Left ventricle myocardium superior (tissue), 1 donor: ENCODE results near the gene NXNL1. TPM values are rescaled to one million over a fixed set of nuclear protein-coding genes. Genes with fewer than 3 reads are reported as not detected.

Experiments used
- ATAC-seq: fragments of 200-7000 bp; cut with Tn5 transposase; one replicate; pipeline ENCODE4 v1.9.1; 2020; ENCODE audit warnings: mild to moderate bottlenecking, moderate library complexity
- DNase-seq: peaks from one replicate; pipeline ENCODE4 v3.0.0-alpha.2; 2020
- intact Hi-C: fragments of 100-400 bp; cut with micrococcal nuclease; formaldehyde crosslinking; loops from one replicate; pipeline ENCODE4 v1.11.0; 2022
- total RNA-seq: library from RNA; stranded (reverse); fragmentation: NEBNext Ultra II Directional; extraction: Animal tissue kit (Norgen Biotek cat#: 25700); gene quantifications from one replicate; pipeline ENCODE4 v1.2.1, GENCODE V29; 2021
- donor health status: DM: no; HTN: yes; CAD: no; lungs with severe emphysema.

NXNL1 gene
- total RNA-seq, 1 donor from 2014 or later: not detected

- intact Hi-C loops: no loop called here
- peak; percentile 91 for DNase-seq
- peak; percentile 58 for ATAC-seq
Observed at GRCh38 chr19:17468302-17469091, 7.8 kb upstream of the NXNL1 start.

GRCh38 chr19:17467471-17468301 is 7.0 kb upstream of the NXNL1 start:
- no peak for DNase-seq
- no peak for ATAC-seq
- intact Hi-C loops: no loop called here

- DNase-seq: no peak
- intact Hi-C loops: no loop called here
- ATAC-seq: no peak
Observed at GRCh38 chr19:17466487-17466850, 5.7 kb upstream of the NXNL1 start.

- intact Hi-C loops: no loop called here
- ATAC-seq: no peak
- DNase-seq: no peak
Observed at GRCh38 chr19:17458970-17459369, 1.8 kb downstream of the NXNL1 start.

- DNase-seq (no peak), ATAC-seq (no peak)
- intact Hi-C loops: no loop called here
Observed at GRCh38 chr19:17457616-17458015, 3.1 kb downstream of the NXNL1 start.

- ATAC-seq: no peak
- DNase-seq: no peak
- intact Hi-C loops: no loop called here
Observed at GRCh38 chr19:17456127-17456526, 4.6 kb downstream of the NXNL1 start.

GRCh38 chr19:17455308-17456123 is 5.2 kb downstream of the NXNL1 start:
- ATAC-seq (no peak), DNase-seq (no peak)
- intact Hi-C loops: no loop called here

- intact Hi-C loops: no loop called here
- ATAC-seq (no peak), DNase-seq (no peak)
Observed at GRCh38 chr19:17454576-17455071, 6.1 kb downstream of the NXNL1 start.

- DNase-seq: no peak
- intact Hi-C loops: no loop called here
- ATAC-seq: no peak
Observed at GRCh38 chr19:17451820-17452219, 8.9 kb downstream of the NXNL1 start.

GRCh38 chr19:17450264-17451075 is 10.3 kb downstream of the NXNL1 start:
- ATAC-seq (no peak), DNase-seq (no peak)
- intact Hi-C loops: no loop called here

- peak; percentile 63 for DNase-seq
- intact Hi-C loops: no loop called here
- ATAC-seq: peak; percentile 80
Observed at GRCh38 chr19:17448131-17448967, 12.4 kb downstream of the NXNL1 start, which contains the start of gene TMEM221. Gene TMEM221, minus strand, starts transcription at chr19:17448668. Its CDS starts 206 bp downstream, at chr19:17448462.

GRCh38 chr19:17447704-17448130 is 13.0 kb downstream of the NXNL1 start:
- no peak for DNase-seq
- no peak for ATAC-seq
- intact Hi-C loops: no loop called here

GRCh38 chr19:17445526-17446165 is 15.1 kb downstream of the NXNL1 start:
- intact Hi-C loops: no loop called here
- DNase-seq: no peak
- no peak for ATAC-seq

GRCh38 chr19:17441241-17442021 is 19.3 kb downstream of the NXNL1 start:
- intact Hi-C loops: no loop called here
- no peak for DNase-seq
- peak; percentile 31 for ATAC-seq

GRCh38 chr19:17436874-17437267 is 23.9 kb downstream of the NXNL1 start:
- intact Hi-C loops: no loop called here
- ATAC-seq: no peak
- no peak for DNase-seq

GRCh38 chr19:17436094-17436873 is 24.4 kb downstream of the NXNL1 start:
- no peak for DNase-seq
- no peak for ATAC-seq
- intact Hi-C loops: no loop called here
